ENCODE measurements around the gene UHRF1. TPM values are rescaled to one million over a fixed set of nuclear protein-coding genes. Genes with fewer than 3 reads are reported as not detected.

Gene UHRF1
- polyA plus RNA-seq, 1 of the 3 experiments (the other 2 are of a cell fraction) = 43.4 TPM

DNA sequence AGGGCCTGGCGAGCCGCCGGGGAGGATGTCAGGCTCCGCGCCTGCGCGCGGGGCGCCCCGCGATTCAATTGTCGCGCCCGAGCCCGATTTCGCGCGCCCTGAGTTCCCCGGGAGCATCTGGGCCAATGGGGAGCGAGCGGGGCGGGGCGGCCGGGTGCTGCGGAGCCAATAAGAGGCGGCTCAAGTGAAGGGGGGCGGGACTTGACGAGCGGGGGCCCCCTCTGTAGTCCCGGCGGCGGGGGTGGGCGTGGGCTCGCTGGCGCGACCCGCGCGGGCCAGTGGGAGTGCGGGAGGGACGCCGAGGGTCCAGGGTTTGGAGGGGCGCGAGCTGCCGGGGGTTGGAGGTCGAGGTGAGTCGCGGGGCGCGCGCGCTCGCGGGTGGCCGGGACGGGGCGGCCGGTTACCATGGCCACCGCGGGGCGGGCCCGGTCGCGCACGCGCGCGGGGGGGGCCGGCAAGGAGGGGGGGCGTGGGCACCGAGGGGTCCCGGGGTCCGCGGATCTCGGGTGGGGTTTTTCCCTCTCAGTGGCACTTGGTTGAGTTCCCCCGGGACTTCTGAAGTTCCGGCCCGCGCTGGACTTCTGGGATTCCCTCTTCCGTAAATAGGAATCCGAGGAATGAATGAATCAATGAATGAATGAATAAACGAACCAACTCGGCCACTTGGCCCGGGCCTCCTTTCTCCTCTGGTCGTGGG is 744 bp downstream of the UHRF1 start:
- Histone ChIP-seq H2AFZ (ENCODE audit: low read depth) (peak overlapping the region; percentile 90), H3K79me2 (ENCODE audit: insufficient read depth) (peaks cover 47% of the 10 kb centered on the region), H3K9ac (peak overlapping the region; percentile 87), H3K4me3 (ENCODE audit: low read depth in 2 of 2, low read length in 1 of 2) (peak overlapping the region; percentile 62 to 82), H3K27ac (ENCODE audit: low read depth in 2 of 2, low read length in 1 of 2) (peak overlapping the region; percentile 81 to 84), H3F3A (replicated peaks; ENCODE audit: insufficient read depth) (peaks cover 41% of the 10 kb centered on the region), H3K9me2 (no peaks in the 10 kb centered on the region), H3K27me3 (ENCODE audit: insufficient read depth) (no peaks in the 10 kb centered on the region), H4K20me1 (ENCODE audit: insufficient read depth) (peaks cover 14% of the 10 kb centered on the region; the same call in 1 of the 2 replicates), H3K36me3 (replicated peaks in 1 of 2; ENCODE audit: control insufficient read depth in 1 of 2, insufficient read depth in 2 of 2, low read length in 1 of 2) (peaks cover 0 to 9% of the 10 kb centered on the region in 2 experiments), H3K9me3 (no peaks in the 10 kb centered on the region), H3K4me2 (peak overlapping the region; percentile 81), H3K4me1 (ENCODE audit: control insufficient read depth in 1 of 2, insufficient read depth in 2 of 2, low read depth in 1 of 2, low read length in 1 of 2) (peaks cover 27 to 31% of the 10 kb centered on the region in 2 experiments; a peak in 3 of 4 replicates)
- WGBS (ENCODE audit: low lambda C conversion rate) = 1% methylated on average over 16 of the region's 85 CpGs
- peak; percentile 75 for TF ChIP-seq CHD2 (IDR thresholded peaks at IDR 0.05; ENCODE audit: low read length, partially characterized antibody)
- TF ChIP-seq, protein P1, sequence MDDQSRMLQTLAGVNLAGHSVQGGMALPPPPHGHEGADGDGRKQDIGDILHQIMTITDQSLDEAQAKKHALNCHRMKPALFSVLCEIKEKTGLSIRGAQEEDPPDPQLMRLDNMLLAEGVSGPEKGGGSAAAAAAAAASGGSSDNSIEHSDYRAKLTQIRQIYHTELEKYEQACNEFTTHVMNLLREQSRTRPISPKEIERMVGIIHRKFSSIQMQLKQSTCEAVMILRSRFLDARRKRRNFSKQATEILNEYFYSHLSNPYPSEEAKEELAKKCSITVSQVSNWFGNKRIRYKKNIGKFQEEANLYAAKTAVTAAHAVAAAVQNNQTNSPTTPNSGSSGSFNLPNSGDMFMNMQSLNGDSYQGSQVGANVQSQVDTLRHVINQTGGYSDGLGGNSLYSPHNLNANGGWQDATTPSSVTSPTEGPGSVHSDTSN (IDR thresholded peaks at IDR 0.05) = no peak
- peak; percentile 77 for TF ChIP-seq NRF1 (IDR thresholded peaks at IDR 0.05; ENCODE audit: low read depth, low read length)
- TF ChIP-seq MXI1 (IDR thresholded peaks at IDR 0.05; ENCODE audit: low read depth, low read length) = peak; percentile 93
- TF ChIP-seq SIN3A (IDR thresholded peaks at IDR 0.05; ENCODE audit: borderline replicate concordance, low read depth, low read length) = peak; percentile 80; the same call in 1 of the 2 replicates
- TF ChIP-seq FOXM1 (IDR thresholded peaks at IDR 0.05; ENCODE audit: low read depth) = peak; percentile 58; the same call in 1 of the 2 replicates
- ChIA-PET CTCF (interaction anchor here (1.4 to 7.6 kb wide), 4 partner anchors 22 to 58 kb away, joined by 5 to 121 read pairs (median 10); partner anchors contain the start of gene PLIN3), POLR2A (no interaction called here)
- DNase-seq = peak; percentile 99

DNA sequence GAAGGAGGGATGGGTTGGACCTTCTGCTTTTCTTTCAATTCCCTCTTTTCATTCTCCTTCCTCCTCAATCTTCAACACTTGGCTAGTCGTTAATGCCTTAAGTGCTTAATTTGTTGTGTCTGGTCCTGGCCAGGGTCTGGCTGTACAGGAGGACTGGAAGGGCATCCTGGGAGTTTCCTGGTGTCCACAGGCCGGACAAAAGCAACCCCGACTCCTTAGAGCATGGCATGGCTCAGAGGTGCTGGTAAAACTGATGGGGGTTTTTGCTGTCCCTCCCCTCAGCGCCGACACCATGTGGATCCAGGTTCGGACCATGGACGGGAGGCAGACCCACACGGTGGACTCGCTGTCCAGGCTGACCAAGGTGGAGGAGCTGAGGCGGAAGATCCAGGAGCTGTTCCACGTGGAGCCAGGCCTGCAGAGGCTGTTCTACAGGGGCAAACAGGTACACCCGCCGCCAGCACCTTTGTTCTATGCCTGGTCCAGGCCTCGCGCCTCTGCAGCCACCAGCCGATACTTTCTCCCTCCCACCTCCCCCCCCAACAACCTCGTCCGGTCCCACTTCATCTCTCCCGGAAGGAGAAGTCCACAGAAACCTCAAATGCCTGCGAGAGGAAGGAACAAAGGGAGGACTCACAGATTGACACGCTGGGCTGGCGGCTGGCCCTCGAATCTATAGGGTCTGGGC is 1.4 kb downstream of the UHRF1 start:
- Histone ChIP-seq H3K4me3 (ENCODE audit: low read depth in 2 of 2, low read length in 1 of 2) (peak overlapping the region; percentile 62 to 82), H3K27ac (ENCODE audit: low read depth in 2 of 2, low read length in 1 of 2) (peak overlapping the region; percentile 81 to 84), H3K79me2 (ENCODE audit: insufficient read depth) (peaks cover 54% of the 10 kb centered on the region), H3F3A (replicated peaks; ENCODE audit: insufficient read depth) (peaks cover 41% of the 10 kb centered on the region), H3K4me2 (peak overlapping the region; percentile 81), H3K9me2 (no peaks in the 10 kb centered on the region), H3K27me3 (ENCODE audit: insufficient read depth) (no peaks in the 10 kb centered on the region), H3K9ac (peak overlapping the region; percentile 87), H3K9me3 (no peaks in the 10 kb centered on the region), H4K20me1 (ENCODE audit: insufficient read depth) (peaks cover 21% of the 10 kb centered on the region; the same call in 1 of the 2 replicates), H3K4me1 (ENCODE audit: control insufficient read depth in 1 of 2, insufficient read depth in 2 of 2, low read depth in 1 of 2, low read length in 1 of 2) (peaks cover 28 to 38% of the 10 kb centered on the region in 2 experiments; a peak in 3 of 4 replicates), H3K36me3 (replicated peaks in 1 of 2; ENCODE audit: control insufficient read depth in 1 of 2, insufficient read depth in 2 of 2, low read length in 1 of 2) (peaks cover 0 to 9% of the 10 kb centered on the region in 2 experiments), H2AFZ (ENCODE audit: low read depth) (peak overlapping the region; percentile 90)
- no peak for TF ChIP-seq GATA2 (CRISPR knock-in tag; IDR thresholded peaks at IDR 0.05)
- TF ChIP-seq, protein P1 (IDR thresholded peaks at IDR 0.05) = 0 out of 2 replicates have a peak, but pooled peaks have one; percentile 11
- TF ChIP-seq, protein P2, sequence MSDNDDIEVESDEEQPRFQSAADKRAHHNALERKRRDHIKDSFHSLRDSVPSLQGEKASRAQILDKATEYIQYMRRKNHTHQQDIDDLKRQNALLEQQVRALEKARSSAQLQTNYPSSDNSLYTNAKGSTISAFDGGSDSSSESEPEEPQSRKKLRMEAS (IDR thresholded peaks at IDR 0.05; ENCODE audit: low read depth) = peak; percentile 94
- TF ChIP-seq RFX5 (IDR thresholded peaks at IDR 0.05; ENCODE audit: low read length) = no peak
- TF ChIP-seq MXI1 (IDR thresholded peaks at IDR 0.05; ENCODE audit: low read depth, low read length) = 0 out of 2 replicates have a peak, but pooled peaks have one; percentile 18
- peak; percentile 48 for TF ChIP-seq POLR2AphosphoS5 (IDR thresholded peaks at IDR 0.05; ENCODE audit: low read depth, low read length)
- TF ChIP-seq TAF1 (IDR thresholded peaks at IDR 0.05; ENCODE audit: borderline replicate concordance, low read depth, low read length) = peak; percentile 63; the same call in 1 of the 2 replicates
- TF ChIP-seq GABPA (IDR thresholded peaks at IDR 0.05; ENCODE audit: low read depth) = peak; percentile 54; the same call in 1 of the 2 replicates
- DNase-seq = peak; percentile 62
- 8% methylated on average over 16 of the region's 23 CpGs for WGBS (ENCODE audit: low lambda C conversion rate)
- ChIA-PET CTCF (interaction anchor here (0.7 to 7.6 kb wide), 24 partner anchors 8 to 130 kb away, joined by 3 to 121 read pairs (median 5); partner anchors contain the start of genes ARRDC5, FEM1A and PLIN3), POLR2A (no interaction called here)

Measured in SK-N-SH (cell line).